ENCODE data around the gene DSCAML1. TPM values are rescaled to one million over a fixed set of nuclear protein-coding genes. Genes with fewer than 3 reads are reported as not detected.

The DSCAML1 gene
- total and polyA plus RNA-seq, 9 of the 15 experiments (the other 6 are each of a cell fraction or from before 2014, with no cell fraction given): not detected

GRCh38 chr11:117421476-117421875, 375.5 kb downstream of the DSCAML1 start:
- WGBS (ENCODE audit: insufficient coverage, low coverage, missing lambda C conversion rate): 1% methylated on average over 7 of the region's 7 CpGs
- ATAC-seq (no peak), FAIRE-seq (no peak), DNase-seq (ENCODE audit: extremely low read depth in 1 of 4, low spot score in 3 of 4) (no peak)
- Histone ChIP-seq H3K27ac (ENCODE audit: extremely low read depth, low read depth, low read length) (no peak overlapping the region), H3K36me3 (ENCODE audit: control insufficient read depth, insufficient read depth, low read length) (no peaks in the 10 kb centered on the region), H3K4me3 (no peak overlapping the region), H4K20me1 (replicated peaks; ENCODE audit: control insufficient read depth, insufficient read depth, low read length) (peaks cover 12% of the 10 kb centered on the region), H3K4me1 (replicated peaks in 1 of 2; ENCODE audit: control insufficient read depth in 2 of 2, insufficient read depth in 2 of 2, low read length in 2 of 2) (no peaks in the 10 kb centered on the region), H3K9ac (ENCODE audit: insufficient read depth in 1 of 2, low read depth in 2 of 2, low read length in 2 of 2) (no peak overlapping the region), H2AFZ (ENCODE audit: low read depth, low read length) (no peak overlapping the region), H3K4me2 (ENCODE audit: insufficient read depth, low read length) (no peak overlapping the region), H3K9me1 (ENCODE audit: control insufficient read depth, insufficient read depth, low read length) (no peaks in the 10 kb centered on the region), H3K27me3 (ENCODE audit: control insufficient read depth in 2 of 2, insufficient read depth in 2 of 2, low read length in 2 of 2) (peaks cover 45 to 84% of the 10 kb centered on the region in 2 experiments), H3K9me3 (replicated peaks; ENCODE audit: control insufficient read depth, insufficient read depth, low read depth, low read length) (no peaks in the 10 kb centered on the region), H3K79me2 (ENCODE audit: control insufficient read depth, insufficient read depth, low read length) (no peaks in the 10 kb centered on the region)
- in situ Hi-C loops (cut with MboI): loop anchor here (10.0 kb wide), 1 partner anchor 633 kb away; no protein-coding TSS in a partner anchor
- ChIA-PET POLR2A (no interaction called here), CTCF (ENCODE audit: low intra/inter-chr PET ratio) (no interaction called here)
- TF ChIP-seq HINFP (tag; conservative IDR thresholded peaks at IDR 0.05; ENCODE audit: low read depth) (no peak), POLR2G (IDR thresholded peaks at IDR 0.05; ENCODE audit: low read depth, low read length) (no peak), ZFP91 (CRISPR knock-in tag; IDR thresholded peaks at IDR 0.05) (no peak), TAF15 (IDR thresholded peaks at IDR 0.05; ENCODE audit: low read depth, low read length) (no peak), CHAMP1 (IDR thresholded peaks at IDR 0.05) (no peak)
- intact Hi-C loops (cut with micrococcal nuclease): loop anchor here (10.0 kb wide), 1 partner anchor 523 kb away; no protein-coding TSS in a partner anchor
- no TSS peak for BruUV-seq (replicated peaks)

All from K562 (cell line).